GM12878 (cell line): ENCODE results near the gene EXOSC1.

Experiments used
- E2F4 ChIP-seq: IDR thresholded peaks from 2 replicates; pipeline ENCODE4 v1.6.1; 2012; ENCODE audit warnings: low read depth, low read length, improper control_type of control experiment
- EZH2 ChIP-seq: IDR thresholded peaks from 2 replicates; pipeline ENCODE4 v1.6.1; 2012; ENCODE audit warnings: low read depth, mild to moderate bottlenecking, control low read depth, inconsistent platforms, low read length, borderline replicate concordance; ENCODE audit not compliant: control insufficient read depth
- TF ChIP-seq, protein P1 (sequence below), 3 experiments: IDR thresholded peaks in 2 of 3; conservative IDR thresholded peaks in 1 of 3; 2 replicates each; pipeline ENCODE4 v1.5.1; 2011; ENCODE audit warnings: low read depth in 3 of 3, low read length in 3 of 3, mild to moderate bottlenecking in 3 of 3, control low read depth in 2 of 3, moderate library complexity in 2 of 3, inconsistent platforms in 1 of 3, mixed read lengths in 1 of 3; ENCODE audit not compliant: control insufficient read depth in 2 of 3, insufficient read depth in 1 of 3; ENCODE audit errors: extremely low read depth in 1 of 3

GRCh38 chr10:97411406-97411805 is 34.4 kb downstream of the EXOSC1 start:
- no peak for TF ChIP-seq EZH2
- TF ChIP-seq, protein P1, sequence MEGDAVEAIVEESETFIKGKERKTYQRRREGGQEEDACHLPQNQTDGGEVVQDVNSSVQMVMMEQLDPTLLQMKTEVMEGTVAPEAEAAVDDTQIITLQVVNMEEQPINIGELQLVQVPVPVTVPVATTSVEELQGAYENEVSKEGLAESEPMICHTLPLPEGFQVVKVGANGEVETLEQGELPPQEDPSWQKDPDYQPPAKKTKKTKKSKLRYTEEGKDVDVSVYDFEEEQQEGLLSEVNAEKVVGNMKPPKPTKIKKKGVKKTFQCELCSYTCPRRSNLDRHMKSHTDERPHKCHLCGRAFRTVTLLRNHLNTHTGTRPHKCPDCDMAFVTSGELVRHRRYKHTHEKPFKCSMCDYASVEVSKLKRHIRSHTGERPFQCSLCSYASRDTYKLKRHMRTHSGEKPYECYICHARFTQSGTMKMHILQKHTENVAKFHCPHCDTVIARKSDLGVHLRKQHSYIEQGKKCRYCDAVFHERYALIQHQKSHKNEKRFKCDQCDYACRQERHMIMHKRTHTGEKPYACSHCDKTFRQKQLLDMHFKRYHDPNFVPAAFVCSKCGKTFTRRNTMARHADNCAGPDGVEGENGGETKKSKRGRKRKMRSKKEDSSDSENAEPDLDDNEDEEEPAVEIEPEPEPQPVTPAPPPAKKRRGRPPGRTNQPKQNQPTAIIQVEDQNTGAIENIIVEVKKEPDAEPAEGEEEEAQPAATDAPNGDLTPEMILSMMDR (IDR thresholded peaks at IDR 0.05 in 2 of 3, conservative IDR thresholded peaks at IDR 0.05 in 1 of 3; ENCODE audit: control insufficient read depth in 2 of 3, extremely low read depth in 1 of 3, insufficient read depth in 1 of 3, low read depth in 3 of 3, low read length in 3 of 3): no peak
- TF ChIP-seq E2F4: no peak
